Measurements from ENCODE around the gene MAOA. TPM values are rescaled to one million over a fixed set of nuclear protein-coding genes. Genes with fewer than 3 reads are reported as not detected.

The MAOA gene
- total RNA-seq, 1 donor from 2014 or later = 0.30 TPM

- no peak for TF ChIP-seq CTCF (conservative IDR thresholded peaks at IDR 0.05)
- H3K4me1 Mint-ChIP-seq = no peaks in the 10 kb centered on the region
- peaks cover 2% of the 10 kb centered on the region for H3K9me3 Mint-ChIP-seq
- no peak overlapping the region for H3K27ac Mint-ChIP-seq (ENCODE audit: unreplicated experiment)
- H3K27me3 Mint-ChIP-seq (ENCODE audit: low read depth) = no peaks in the 10 kb centered on the region
- no peak overlapping the region for H3K4me3 Mint-ChIP-seq
- no peak for DNase-seq (ENCODE audit: low read depth, low spot score)
- no peaks in the 10 kb centered on the region for H3K36me3 Mint-ChIP-seq (ENCODE audit: low read depth)
These were observed 79.9 kb downstream of the MAOA start for GRCh38 chrX:43735957-43736356.

GRCh38 chrX:43741843-43742573 is 85.9 kb downstream of the MAOA start:
- Mint-ChIP-seq H3K36me3 (ENCODE audit: low read depth) (no peaks in the 10 kb centered on the region), H3K4me1 (no peaks in the 10 kb centered on the region), H3K4me3 (no peak overlapping the region), H3K27me3 (ENCODE audit: low read depth) (no peaks in the 10 kb centered on the region), H3K27ac (ENCODE audit: unreplicated experiment) (no peak overlapping the region), H3K9me3 (no peaks in the 10 kb centered on the region)
- DNase-seq (ENCODE audit: low read depth, low spot score) = no peak
- TF ChIP-seq CTCF (conservative IDR thresholded peaks at IDR 0.05) = no peak

GRCh38 chrX:43743100-43743822 is 87.2 kb downstream of the MAOA start:
- no peak for TF ChIP-seq CTCF (conservative IDR thresholded peaks at IDR 0.05)
- Mint-ChIP-seq H3K4me1 (no peaks in the 10 kb centered on the region), H3K27me3 (ENCODE audit: low read depth) (no peaks in the 10 kb centered on the region), H3K36me3 (ENCODE audit: low read depth) (no peaks in the 10 kb centered on the region), H3K4me3 (no peak overlapping the region), H3K27ac (ENCODE audit: unreplicated experiment) (no peak overlapping the region), H3K9me3 (no peaks in the 10 kb centered on the region)
- DNase-seq (ENCODE audit: low read depth, low spot score) = no peak

DNA sequence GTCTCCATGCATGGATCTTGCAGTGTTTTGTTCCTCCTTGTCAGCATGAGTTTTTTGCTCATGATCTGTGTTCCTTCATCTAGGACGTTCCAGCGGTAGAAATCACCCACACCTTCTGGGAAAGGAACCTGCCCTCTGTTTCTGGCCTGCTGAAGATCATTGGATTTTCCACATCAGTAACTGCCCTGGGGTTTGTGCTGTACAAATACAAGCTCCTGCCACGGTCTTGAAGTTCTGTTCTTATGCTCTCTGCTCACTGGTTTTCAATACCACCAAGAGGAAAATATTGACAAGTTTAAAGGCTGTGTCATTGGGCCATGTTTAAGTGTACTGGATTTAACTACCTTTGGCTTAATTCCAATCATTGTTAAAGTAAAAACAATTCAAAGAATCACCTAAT is 88.2 kb downstream of the MAOA start:
- Mint-ChIP-seq H3K4me3 (no peak overlapping the region), H3K27me3 (ENCODE audit: low read depth) (no peaks in the 10 kb centered on the region), H3K36me3 (ENCODE audit: low read depth) (no peaks in the 10 kb centered on the region), H3K9me3 (no peaks in the 10 kb centered on the region), H3K27ac (ENCODE audit: unreplicated experiment) (no peak overlapping the region), H3K4me1 (no peaks in the 10 kb centered on the region)
- no peak for TF ChIP-seq CTCF (conservative IDR thresholded peaks at IDR 0.05)
- DNase-seq (ENCODE audit: low read depth, low spot score) = no peak

GRCh38 chrX:43745938-43746721 is 90.0 kb downstream of the MAOA start:
- Mint-ChIP-seq H3K4me1 (no peaks in the 10 kb centered on the region), H3K4me3 (no peak overlapping the region), H3K9me3 (peaks cover 2% of the 10 kb centered on the region), H3K36me3 (ENCODE audit: low read depth) (no peaks in the 10 kb centered on the region), H3K27ac (ENCODE audit: unreplicated experiment) (no peak overlapping the region), H3K27me3 (ENCODE audit: low read depth) (no peaks in the 10 kb centered on the region)
- no peak for DNase-seq (ENCODE audit: low read depth, low spot score)
- TF ChIP-seq CTCF (conservative IDR thresholded peaks at IDR 0.05) = no peak

All from neural crest cell (in vitro differentiated cells).